ENCODE results near the gene ITM2C. TPM values are rescaled to one million over a fixed set of nuclear protein-coding genes. Genes with fewer than 3 reads are reported as not detected.

Gene ITM2C
- total and polyA plus RNA-seq, 7 experiments from 2014 or later, result 7.4 to 37.4 (median 25.3) TPM

GRCh38 chr2:230843132-230843531, 21.6 kb upstream of the ITM2C start:
- H3K27ac ChIP-seq (ENCODE audit: low read depth, low read length), result no peak overlapping the region
- H3K27me3 ChIP-seq (ENCODE audit: control insufficient read depth in 2 of 2, insufficient read depth in 2 of 2, low read length in 2 of 2), result no peaks in the 10 kb centered on the region
- Mint-ChIP-seq H3K4me3 (no peak overlapping the region), H3K27ac (no peak overlapping the region), H3K36me3 (peaks cover 0 to 4% (median 0%) of the 10 kb centered on the region in 5 donors), H3K27me3 (peaks cover 0 to 39% (median 10%) of the 10 kb centered on the region in 5 donors), H3K4me1 (peaks cover 4 to 14% (median 5%) of the 10 kb centered on the region in 7 donors), H3K9me3 (peaks cover 0 to 8% (median 4%) of the 10 kb centered on the region in 11 donors)
- no peak overlapping the region for H3K4me3 ChIP-seq (ENCODE audit: low read length)
- DNase-seq (no peak), ATAC-seq (no peak)
- no peaks in the 10 kb centered on the region for H3K9me3 ChIP-seq (ENCODE audit: control insufficient read depth in 2 of 3, low read length in 3 of 3)
- no peaks in the 10 kb centered on the region for H3K36me3 ChIP-seq (ENCODE audit: control insufficient read depth in 2 of 3, insufficient read depth in 3 of 3, low read length in 3 of 3)
- H3K4me1 ChIP-seq (ENCODE audit: control insufficient read depth in 2 of 2, insufficient read depth in 2 of 2, low read length in 2 of 2), result peaks cover 0 to 2% of the 10 kb centered on the region in 2 donors
- ChIA-PET CTCF (interaction anchor here (0.5 kb wide), 1 partner anchor 12 kb away, joined by 3 read pairs; no protein-coding TSS in a partner anchor), POLR2A (no interaction called here)
- intact Hi-C loops (cut with micrococcal nuclease), result no loop called here

GRCh38 chr2:230846360-230846759, 18.4 kb upstream of the ITM2C start:
- Histone ChIP-seq H3K36me3 (ENCODE audit: control insufficient read depth in 2 of 3, insufficient read depth in 3 of 3, low read length in 3 of 3) (no peaks in the 10 kb centered on the region), H3K4me3 (ENCODE audit: low read length) (no peak overlapping the region), H3K4me1 (ENCODE audit: control insufficient read depth in 2 of 2, insufficient read depth in 2 of 2, low read length in 2 of 2) (peaks cover 0 to 3% of the 10 kb centered on the region in 2 donors), H3K27ac (ENCODE audit: low read depth, low read length) (no peak overlapping the region), H3K9me3 (ENCODE audit: control insufficient read depth in 2 of 3, low read length in 3 of 3) (no peaks in the 10 kb centered on the region), H3K27me3 (ENCODE audit: control insufficient read depth in 2 of 2, insufficient read depth in 2 of 2, low read length in 2 of 2) (no peaks in the 10 kb centered on the region)
- Mint-ChIP-seq H3K27me3 (peaks cover 10 to 54% (median 27%) of the 10 kb centered on the region in 5 donors), H3K9me3 (peaks cover 0 to 4% (median 0%) of the 10 kb centered on the region in 11 donors), H3K4me1 (peaks cover 3 to 12% (median 6%) of the 10 kb centered on the region in 7 donors), H3K36me3 (no peaks in the 10 kb centered on the region), H3K4me3 (no peak overlapping the region), H3K27ac (no peak overlapping the region)
- intact Hi-C loops (cut with micrococcal nuclease), result no loop called here
- DNase-seq (no peak), ATAC-seq (no peak)
- POLR2A ChIA-PET, result no interaction called here
- CTCF ChIA-PET, result interaction anchor here (1.3 to 2.5 kb wide), 3 partner anchors 22 to 141 kb away, joined by 3 to 20 read pairs (median 4); no protein-coding TSS in a partner anchor

GRCh38 chr2:230847883-230848388, 16.8 kb upstream of the ITM2C start:
- H3K27me3 ChIP-seq (ENCODE audit: control insufficient read depth in 2 of 2, insufficient read depth in 2 of 2, low read length in 2 of 2), result no peaks in the 10 kb centered on the region
- Mint-ChIP-seq H3K27me3 (peaks cover 10 to 58% (median 32%) of the 10 kb centered on the region in 5 donors), H3K4me3 (peak overlapping the region in 3 of 10 donors; percentile 18 to 68 (median 37)), H3K27ac (peak overlapping the region in 1 of 9 donors; percentile 18), H3K36me3 (no peaks in the 10 kb centered on the region), H3K4me1 (peaks cover 3 to 12% (median 6%) of the 10 kb centered on the region in 7 donors), H3K9me3 (peaks cover 0 to 4% (median 0%) of the 10 kb centered on the region in 11 donors)
- intact Hi-C loops (cut with micrococcal nuclease), result loop anchor here (1.0 to 2.0 kb wide), 5 partner anchors 16 to 139 kb away; partner anchors contain the start of gene ITM2C (in 1 of the 2)
- H3K9me3 ChIP-seq (ENCODE audit: control insufficient read depth in 2 of 3, low read length in 3 of 3), result no peaks in the 10 kb centered on the region
- POLR2A ChIA-PET, result interaction anchor here (0.9 kb wide), 1 partner anchor 139 kb away, joined by 4 read pairs; no protein-coding TSS in a partner anchor
- CTCF ChIA-PET, result interaction anchor here (0.7 to 2.8 kb wide), 7 partner anchors 13 to 205 kb away, joined by 3 to 20 read pairs (median 3); no protein-coding TSS in a partner anchor
- ATAC-seq (peak; percentile 94), DNase-seq (peak; percentile 53 to 90 (median 75))
- peaks cover 0 to 3% of the 10 kb centered on the region in 2 donors for H3K4me1 ChIP-seq (ENCODE audit: control insufficient read depth in 2 of 2, insufficient read depth in 2 of 2, low read length in 2 of 2)
- H3K36me3 ChIP-seq (ENCODE audit: control insufficient read depth in 2 of 3, insufficient read depth in 3 of 3, low read length in 3 of 3), result no peaks in the 10 kb centered on the region
- H3K27ac ChIP-seq (ENCODE audit: low read depth, low read length), result no peak overlapping the region
- no peak overlapping the region for H3K4me3 ChIP-seq (ENCODE audit: low read length)

- H3K4me3 ChIP-seq (ENCODE audit: low read length), result no peak overlapping the region
- ChIA-PET POLR2A (no interaction called here), CTCF (interaction anchor here (0.7 to 2.8 kb wide), 7 partner anchors 11 to 156 kb away, joined by 3 to 11 read pairs (median 4); no protein-coding TSS in a partner anchor)
- no peak overlapping the region for H3K27ac ChIP-seq (ENCODE audit: low read depth, low read length)
- Mint-ChIP-seq H3K4me1 (peaks cover 3 to 12% (median 6%) of the 10 kb centered on the region in 7 donors), H3K27ac (peak overlapping the region in 3 of 9 donors; percentile 29 to 46 (median 45)), H3K36me3 (no peaks in the 10 kb centered on the region), H3K4me3 (no peak overlapping the region), H3K9me3 (peaks cover 0 to 4% (median 0%) of the 10 kb centered on the region in 11 donors), H3K27me3 (peaks cover 10 to 74% (median 38%) of the 10 kb centered on the region in 5 donors)
- H3K4me1 ChIP-seq (ENCODE audit: control insufficient read depth in 2 of 2, insufficient read depth in 2 of 2, low read length in 2 of 2), result peaks cover 0 to 3% of the 10 kb centered on the region in 2 donors
- DNase-seq, result peak in 8 of 9 donors; percentile 46 to 82 (median 56)
- peak; percentile 64 for ATAC-seq
- H3K27me3 ChIP-seq (ENCODE audit: control insufficient read depth in 2 of 2, insufficient read depth in 2 of 2, low read length in 2 of 2), result no peaks in the 10 kb centered on the region
- intact Hi-C loops (cut with micrococcal nuclease), result loop anchor here in 1 of 2 donors (2.0 kb wide), 1 partner anchor 55 kb away; no protein-coding TSS in a partner anchor
- no peaks in the 10 kb centered on the region for H3K36me3 ChIP-seq (ENCODE audit: control insufficient read depth in 2 of 3, insufficient read depth in 3 of 3, low read length in 3 of 3)
- no peaks in the 10 kb centered on the region for H3K9me3 ChIP-seq (ENCODE audit: control insufficient read depth in 2 of 3, low read length in 3 of 3)
These were observed 14.9 kb upstream of the ITM2C start for GRCh38 chr2:230849633-230850357.

GRCh38 chr2:230850358-230850658, 14.4 kb upstream of the ITM2C start:
- Histone ChIP-seq H3K36me3 (ENCODE audit: control insufficient read depth in 2 of 3, insufficient read depth in 3 of 3, low read length in 3 of 3) (no peaks in the 10 kb centered on the region), H3K27ac (ENCODE audit: low read depth, low read length) (no peak overlapping the region), H3K9me3 (ENCODE audit: control insufficient read depth in 2 of 3, low read length in 3 of 3) (no peaks in the 10 kb centered on the region), H3K4me1 (ENCODE audit: control insufficient read depth in 2 of 2, insufficient read depth in 2 of 2, low read length in 2 of 2) (peaks cover 0 to 3% of the 10 kb centered on the region in 2 donors), H3K27me3 (ENCODE audit: control insufficient read depth in 2 of 2, insufficient read depth in 2 of 2, low read length in 2 of 2) (no peaks in the 10 kb centered on the region), H3K4me3 (ENCODE audit: low read length) (no peak overlapping the region)
- Mint-ChIP-seq H3K4me1 (peaks cover 3 to 12% (median 6%) of the 10 kb centered on the region in 7 donors), H3K27ac (peak overlapping the region in 2 of 9 donors; percentile 29 to 45), H3K36me3 (no peaks in the 10 kb centered on the region), H3K4me3 (no peak overlapping the region), H3K27me3 (peaks cover 12 to 73% (median 37%) of the 10 kb centered on the region in 5 donors), H3K9me3 (peaks cover 0 to 4% (median 0%) of the 10 kb centered on the region in 11 donors)
- ChIA-PET CTCF (interaction anchor here (0.6 to 1.8 kb wide), 2 partner anchors 137 to 690 kb away, joined by 7 to 9 read pairs; no protein-coding TSS in a partner anchor), POLR2A (no interaction called here)
- intact Hi-C loops (cut with micrococcal nuclease), result no loop called here
- ATAC-seq (no peak), DNase-seq (no peak)

- Histone ChIP-seq H3K9me3 (ENCODE audit: control insufficient read depth in 2 of 3, low read length in 3 of 3) (no peaks in the 10 kb centered on the region), H3K4me1 (ENCODE audit: control insufficient read depth in 2 of 2, insufficient read depth in 2 of 2, low read length in 2 of 2) (peaks cover 0 to 3% of the 10 kb centered on the region in 2 donors), H3K36me3 (ENCODE audit: control insufficient read depth in 2 of 3, insufficient read depth in 3 of 3, low read length in 3 of 3) (no peaks in the 10 kb centered on the region), H3K27me3 (ENCODE audit: control insufficient read depth in 2 of 2, insufficient read depth in 2 of 2, low read length in 2 of 2) (no peaks in the 10 kb centered on the region), H3K4me3 (ENCODE audit: low read length) (no peak overlapping the region), H3K27ac (ENCODE audit: low read depth, low read length) (no peak overlapping the region)
- Mint-ChIP-seq H3K27ac (no peak overlapping the region), H3K9me3 (peaks cover 0 to 4% (median 0%) of the 10 kb centered on the region in 11 donors), H3K36me3 (no peaks in the 10 kb centered on the region), H3K27me3 (peaks cover 27 to 77% (median 46%) of the 10 kb centered on the region in 5 donors), H3K4me1 (peaks cover 3 to 12% (median 6%) of the 10 kb centered on the region in 7 donors), H3K4me3 (no peak overlapping the region)
- ATAC-seq, result no peak
- CTCF ChIA-PET, result interaction anchor here (0.8 to 1.8 kb wide), 3 partner anchors 52 to 248 kb away, joined by 3 to 9 read pairs (median 3); no protein-coding TSS in a partner anchor
- intact Hi-C loops (cut with micrococcal nuclease), result no loop called here
- POLR2A ChIA-PET, result no interaction called here
- no peak for DNase-seq
These were observed 12.6 kb upstream of the ITM2C start for GRCh38 chr2:230852113-230852512.

All from naive thymus-derived CD4-positive, alpha-beta T cell (primary cell).